Measurements from ENCODE around the gene ZFHX3. TPM values are rescaled to one million over a fixed set of nuclear protein-coding genes. Genes with fewer than 3 reads are reported as not detected.

The ZFHX3 gene
- total and polyA plus RNA-seq, 2 of the 8 experiments (the other 6 are each of a cell fraction or from before 2014, with no cell fraction given): 0.08 to 0.99 TPM

GRCh38 chr16:73096510-73096909 lies 48.6 kb upstream of the ZFHX3 start (continued):
- TF ChIP-seq SUZ12 (IDR thresholded peaks at IDR 0.05; ENCODE audit: low read length) (no peak), ASH2L (IDR thresholded peaks at IDR 0.05; ENCODE audit: low read length) (no peak), HDAC6 (IDR thresholded peaks at IDR 0.05; ENCODE audit: low read depth, low read length) (no peak), CBX5 (IDR thresholded peaks at IDR 0.05; ENCODE audit: low read depth, low read length) (no peak), FOSL1 (IDR thresholded peaks at IDR 0.05; ENCODE audit: insufficient read depth, low read depth, low read length) (no peak)
